OCI-LY7 (cell line): ENCODE results near the gene CADM2. TPM values are rescaled to one million over a fixed set of nuclear protein-coding genes. Genes with fewer than 3 reads are reported as not detected.

Experiments used
- BruUV-seq: library from RNA; stranded (reverse); fragments of 400-500 nt; replicated peaks from 2 replicates; lab custom pipeline; 2021; lab: Mats Ljungman, UMichigan
- CTCF ChIA-PET: fragments of 300-600 bp; sonication (Branson Sonifier 250); formaldehyde crosslinking; loops from one replicate; lab custom pipeline; 2022; ENCODE audit warnings: antibody characterized with exemption; ENCODE audit not compliant: unreplicated experiment; lab: Charles Lee
- POLR2A ChIA-PET: fragments of 300-600 bp; sonication (Branson Sonifier 250); formaldehyde crosslinking; loops from one replicate; lab custom pipeline; 2022; ENCODE audit warnings: antibody characterized with exemption; lab: Charles Lee
- DNase-seq: peaks from one replicate; pipeline ENCODE4 v3.0.0-alpha.2; 2015; ENCODE audit warnings: low spot score
- H2AFZ ChIP-seq: fragments of 200-600 bp; sonication (generic), shearing (Covaris generic); 2 replicates; pipeline ENCODE4 v1.6.1; 2014; ENCODE audit warnings: mild to moderate bottlenecking, antibody characterized with exemption, low read length, moderate library complexity
- H3K27ac ChIP-seq: fragments of 200-600 bp; sonication (generic); 2 replicates; pipeline ENCODE4 v1.5.1; 2014; ENCODE audit warnings: mixed run types, low read depth, mild to moderate bottlenecking, moderate library complexity, low read length, inconsistent platforms; ENCODE audit not compliant: poor library complexity, severe bottlenecking
- H3K36me3 ChIP-seq: fragments of 200-600 bp; sonication (generic); 2 replicates; pipeline ENCODE4 v1.6.1; 2014; ENCODE audit warnings: mild to moderate bottlenecking, antibody characterized with exemption, low read length, moderate library complexity, mixed read lengths; ENCODE audit not compliant: insufficient read depth
- H3K4me1 ChIP-seq: fragments of 200-600 bp; sonication (generic); 2 replicates; pipeline ENCODE4 v1.5.1; 2014; ENCODE audit warnings: mild to moderate bottlenecking, low read length; ENCODE audit not compliant: insufficient read depth, poor library complexity, severe bottlenecking
- H3K4me2 ChIP-seq: fragments of 200-600 bp; sonication (generic); 2 replicates; pipeline ENCODE4 v1.6.1; 2014; ENCODE audit warnings: mild to moderate bottlenecking, low read length
- H3K4me3 ChIP-seq: fragments of 200-600 bp; sonication (generic); 2 replicates; pipeline ENCODE4 v1.5.1; 2014; ENCODE audit warnings: mild to moderate bottlenecking, low read depth, low read length; ENCODE audit not compliant: poor library complexity, severe bottlenecking
- H3K79me2 ChIP-seq: fragments of 200-600 bp; sonication (generic); 2 replicates; pipeline ENCODE4 v1.6.1; 2016; ENCODE audit warnings: low read depth, mild to moderate bottlenecking, low read length, moderate library complexity, mixed read lengths; ENCODE audit not compliant: insufficient read depth
- H3K9me2 ChIP-seq: fragments of 200-600 bp; sonication (generic); 2 replicates; pipeline ENCODE4 v1.6.1; 2016; ENCODE audit warnings: mild to moderate bottlenecking, low read length, mixed read lengths; ENCODE audit not compliant: insufficient read depth
- H3K9me3 ChIP-seq: fragments of 200-600 bp; sonication (generic); 2 replicates; pipeline ENCODE4 v1.6.1; 2014; ENCODE audit warnings: mild to moderate bottlenecking, mixed run types, low read length, mixed read lengths
- H4K20me1 ChIP-seq: fragments of 200-600 bp; sonication (generic); 2 replicates; pipeline ENCODE4 v1.6.1; 2014; ENCODE audit warnings: mild to moderate bottlenecking, antibody characterized with exemption, low read length, moderate library complexity, mixed read lengths; ENCODE audit not compliant: insufficient read depth
- EZH2phosphoT487 ChIP-seq: fragments of 200-600 bp; sonication (generic); IDR thresholded peaks from 2 replicates; pipeline ENCODE4 v1.6.1; 2018; ENCODE audit warnings: low read depth, borderline replicate concordance, mild to moderate bottlenecking, mixed run types, antibody characterized with exemption, low read length, moderate library complexity, mixed read lengths
- intact Hi-C: fragments of 100-400 bp; cut with micrococcal nuclease; formaldehyde crosslinking; loops from one replicate; pipeline ENCODE4 v1.10.0; 2022; ENCODE audit not compliant: unreplicated experiment
- total RNA-seq, 2 experiments: library from RNA; depleted of rRNA in 1 of 2; stranded (reverse); fragments of >200 nt in 1 of 2; shearing (Covaris generic) in 1 of 2; gene quantifications; 2 replicates each; pipeline ENCODE4 v1.2.3, GENCODE V29; 2014 to 2022
- TF ChIP-seq, protein P1 (sequence below): fragments of 200-600 bp; sonication (generic); conservative IDR thresholded peaks from 2 replicates; pipeline ENCODE4 v1.5.1; 2014; ENCODE audit warnings: mild to moderate bottlenecking, antibody characterized with exemption, low read length, moderate library complexity, mixed read lengths

CADM2 gene
- total RNA-seq, 2 experiments from 2014 or later, result not detected

DNA sequence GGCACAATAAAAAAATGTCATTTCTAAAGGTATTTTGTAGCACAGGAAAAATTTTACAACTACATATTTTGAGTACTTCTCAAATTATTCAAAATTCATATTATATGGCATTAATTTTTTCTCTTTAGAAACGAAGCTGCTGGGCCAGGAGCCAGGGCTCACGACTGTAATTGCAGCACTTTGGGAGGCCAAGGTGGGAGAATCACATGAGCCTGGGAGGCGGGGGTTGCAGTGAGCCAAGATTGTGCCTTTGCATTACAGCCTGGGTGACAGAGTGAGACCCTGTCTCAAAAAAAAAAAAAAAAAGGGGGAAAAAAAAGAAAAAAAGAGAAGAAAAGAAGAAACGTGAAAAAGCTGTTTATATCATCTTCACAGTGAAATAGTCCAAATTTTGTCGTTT lies 62.0 kb downstream of the CADM2 start:
- Histone ChIP-seq H2AFZ (no peak overlapping the region), H3K36me3 (no peaks in the 10 kb centered on the region), H3K9me2 (no peaks in the 10 kb centered on the region), H3K79me2 (no peaks in the 10 kb centered on the region), H3K4me1 (no peaks in the 10 kb centered on the region), H3K4me3 (no peak overlapping the region), H4K20me1 (no peaks in the 10 kb centered on the region), H3K27ac (no peak overlapping the region), H3K4me2 (no peak overlapping the region), H3K9me3 (no peaks in the 10 kb centered on the region)
- no peak for DNase-seq
- BruUV-seq, result no TSS peak
- TF ChIP-seq, protein P1, sequence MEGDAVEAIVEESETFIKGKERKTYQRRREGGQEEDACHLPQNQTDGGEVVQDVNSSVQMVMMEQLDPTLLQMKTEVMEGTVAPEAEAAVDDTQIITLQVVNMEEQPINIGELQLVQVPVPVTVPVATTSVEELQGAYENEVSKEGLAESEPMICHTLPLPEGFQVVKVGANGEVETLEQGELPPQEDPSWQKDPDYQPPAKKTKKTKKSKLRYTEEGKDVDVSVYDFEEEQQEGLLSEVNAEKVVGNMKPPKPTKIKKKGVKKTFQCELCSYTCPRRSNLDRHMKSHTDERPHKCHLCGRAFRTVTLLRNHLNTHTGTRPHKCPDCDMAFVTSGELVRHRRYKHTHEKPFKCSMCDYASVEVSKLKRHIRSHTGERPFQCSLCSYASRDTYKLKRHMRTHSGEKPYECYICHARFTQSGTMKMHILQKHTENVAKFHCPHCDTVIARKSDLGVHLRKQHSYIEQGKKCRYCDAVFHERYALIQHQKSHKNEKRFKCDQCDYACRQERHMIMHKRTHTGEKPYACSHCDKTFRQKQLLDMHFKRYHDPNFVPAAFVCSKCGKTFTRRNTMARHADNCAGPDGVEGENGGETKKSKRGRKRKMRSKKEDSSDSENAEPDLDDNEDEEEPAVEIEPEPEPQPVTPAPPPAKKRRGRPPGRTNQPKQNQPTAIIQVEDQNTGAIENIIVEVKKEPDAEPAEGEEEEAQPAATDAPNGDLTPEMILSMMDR, result no peak
- TF ChIP-seq EZH2phosphoT487, result no peak
- ChIA-PET POLR2A (no interaction called here), CTCF (no interaction called here)
- intact Hi-C loops, result no loop called here

DNA sequence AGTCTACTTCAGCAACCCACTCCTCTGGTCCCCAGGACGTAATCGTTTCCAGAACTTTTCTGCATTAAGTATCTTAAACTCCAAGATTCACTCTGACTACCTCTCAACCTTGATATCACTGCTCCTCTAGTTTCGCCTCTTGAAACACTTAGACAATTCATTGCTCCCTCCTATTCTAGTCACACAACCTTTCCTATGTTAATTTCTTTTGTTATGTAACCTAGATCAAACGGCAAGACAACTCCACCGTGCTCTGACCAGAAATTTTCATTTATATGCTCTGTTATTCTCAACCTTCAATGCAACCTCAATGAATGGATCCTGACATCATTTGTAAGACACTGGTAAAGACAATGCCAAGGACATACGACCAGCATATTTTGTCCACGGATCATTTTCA lies 71.3 kb downstream of the CADM2 start:
- H4K20me1 ChIP-seq, result no peaks in the 10 kb centered on the region
- POLR2A ChIA-PET, result no interaction called here
- BruUV-seq, result no TSS peak
- no peaks in the 10 kb centered on the region for H3K9me2 ChIP-seq
- no peaks in the 10 kb centered on the region for H3K36me3 ChIP-seq
- CTCF ChIA-PET, result no interaction called here
- no peaks in the 10 kb centered on the region for H3K4me1 ChIP-seq
- H3K79me2 ChIP-seq, result no peaks in the 10 kb centered on the region
- H3K4me3 ChIP-seq, result no peak overlapping the region
- no peak for DNase-seq
- no peak overlapping the region for H3K4me2 ChIP-seq
- no peak overlapping the region for H3K27ac ChIP-seq
- intact Hi-C loops, result no loop called here
- H2AFZ ChIP-seq, result no peak overlapping the region
- no peaks in the 10 kb centered on the region for H3K9me3 ChIP-seq
- TF ChIP-seq EZH2phosphoT487, result no peak
- TF ChIP-seq, protein P1, result no peak

- intact Hi-C loops, result no loop called here
- ChIA-PET CTCF (no interaction called here), POLR2A (no interaction called here)
- no peaks in the 10 kb centered on the region for H3K9me2 ChIP-seq
- BruUV-seq, result no TSS peak
- TF ChIP-seq, protein P1, result no peak
- no peak for TF ChIP-seq EZH2phosphoT487
- no peaks in the 10 kb centered on the region for H3K9me3 ChIP-seq
- no peaks in the 10 kb centered on the region for H3K79me2 ChIP-seq
- no peaks in the 10 kb centered on the region for H3K36me3 ChIP-seq
- no peak overlapping the region for H2AFZ ChIP-seq
- H3K27ac ChIP-seq, result no peak overlapping the region
- H4K20me1 ChIP-seq, result no peaks in the 10 kb centered on the region
- H3K4me2 ChIP-seq, result no peak overlapping the region
- H3K4me3 ChIP-seq, result no peak overlapping the region
- DNase-seq, result no peak
- H3K4me1 ChIP-seq, result no peaks in the 10 kb centered on the region
Observed at GRCh38 chr3:85037203-85037602, 78.4 kb downstream of the CADM2 start.
